Tibial artery (tissue), 4 donors: Measurements from ENCODE around the gene AHR.

Experiments used
- DNase-seq, 2 donors: peaks; one replicate each; pipeline ENCODE4 v3.0.0-alpha.2; 2019
- H3K27ac ChIP-seq, 2 donors: fragments of 200-600 bp; sonication (generic) in 1 of 2; 1 replicate in 1 of 2; 2 replicates in 1 of 2; pipeline ENCODE4 v1.5.1; 2018 to 2019; ENCODE audit warnings: mild to moderate bottlenecking in 1 of 2
- H3K27me3 ChIP-seq, 2 donors: fragments of 200-600 bp; sonication (generic) in 1 of 2; one replicate each; pipeline versions ENCODE4 v1.5.1 to v1.6.0; 2016 to 2019
- H3K36me3 ChIP-seq, 3 donors: fragments of 200-600 bp; sonication (generic) in 2 of 3; one replicate each; pipeline ENCODE4 v1.5.1; 2016 to 2019; ENCODE audit warnings: mild to moderate bottlenecking in 2 of 3
- H3K4me1 ChIP-seq, 4 donors: fragments of 200-600 bp; sonication (generic) in 2 of 4; 1 replicate in 3 of 4; 2 replicates in 1 of 4; pipeline ENCODE4 v1.5.1; 2016 to 2019
- H3K4me3 ChIP-seq, 2 donors: fragments of 200-600 bp; sonication (generic) in 1 of 2; 1 replicate in 1 of 2; 2 replicates in 1 of 2; pipeline ENCODE4 v1.5.1; 2018 to 2019; ENCODE audit warnings: mild to moderate bottlenecking in 2 of 2
- H3K9me3 ChIP-seq, 3 donors: fragments of 200-600 bp; sonication (generic) in 1 of 3; one replicate each; pipeline ENCODE4 v1.5.1; 2016 to 2019
- intact Hi-C: fragments of 100-400 bp; cut with DNase I; formaldehyde crosslinking; loops from one replicate; pipeline ENCODE4 v1.15.0; 2023; ENCODE audit warnings: low total_unique reads
- TF ChIP-seq, protein P1 (sequence below), 2 experiments: fragments of 200-600 bp in 1 of 2; fragments of 450-650 bp in 1 of 2; IDR thresholded peaks; one replicate each; pipeline ENCODE4 v1.5.1; 2017 to 2019; ENCODE audit warnings: antibody characterized with exemption in 2 of 2, mild to moderate bottlenecking in 1 of 2, moderate library complexity in 1 of 2

AHR gene

DNA sequence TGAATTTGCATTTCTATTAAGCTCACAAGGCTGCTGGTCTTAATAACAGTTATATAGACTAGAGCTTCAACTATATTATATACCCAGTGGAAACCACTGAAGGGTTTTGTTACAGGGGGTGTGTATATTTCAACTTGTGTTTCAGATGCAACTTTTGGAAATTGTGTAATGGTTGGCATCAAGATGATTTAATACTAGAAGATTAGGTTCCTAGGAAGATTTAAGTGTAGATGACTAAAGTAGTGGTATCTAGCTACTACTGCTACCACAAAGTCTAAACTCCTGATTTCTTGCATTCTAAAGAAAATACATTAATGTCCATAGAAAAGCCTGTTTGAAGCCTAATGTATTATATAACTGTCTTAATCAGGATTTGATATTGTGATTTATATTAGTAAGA lies 30.2 kb downstream of the AHR start:
- Histone ChIP-seq H3K4me3 (no peak overlapping the region), H3K4me1 (peaks cover 0 to 14% (median 5%) of the 10 kb centered on the region in 4 donors), H3K9me3 (no peaks in the 10 kb centered on the region), H3K27ac (no peak overlapping the region), H3K36me3 (peaks cover 13 to 28% (median 25%) of the 10 kb centered on the region in 3 donors), H3K27me3 (no peaks in the 10 kb centered on the region)
- TF ChIP-seq, protein P1, sequence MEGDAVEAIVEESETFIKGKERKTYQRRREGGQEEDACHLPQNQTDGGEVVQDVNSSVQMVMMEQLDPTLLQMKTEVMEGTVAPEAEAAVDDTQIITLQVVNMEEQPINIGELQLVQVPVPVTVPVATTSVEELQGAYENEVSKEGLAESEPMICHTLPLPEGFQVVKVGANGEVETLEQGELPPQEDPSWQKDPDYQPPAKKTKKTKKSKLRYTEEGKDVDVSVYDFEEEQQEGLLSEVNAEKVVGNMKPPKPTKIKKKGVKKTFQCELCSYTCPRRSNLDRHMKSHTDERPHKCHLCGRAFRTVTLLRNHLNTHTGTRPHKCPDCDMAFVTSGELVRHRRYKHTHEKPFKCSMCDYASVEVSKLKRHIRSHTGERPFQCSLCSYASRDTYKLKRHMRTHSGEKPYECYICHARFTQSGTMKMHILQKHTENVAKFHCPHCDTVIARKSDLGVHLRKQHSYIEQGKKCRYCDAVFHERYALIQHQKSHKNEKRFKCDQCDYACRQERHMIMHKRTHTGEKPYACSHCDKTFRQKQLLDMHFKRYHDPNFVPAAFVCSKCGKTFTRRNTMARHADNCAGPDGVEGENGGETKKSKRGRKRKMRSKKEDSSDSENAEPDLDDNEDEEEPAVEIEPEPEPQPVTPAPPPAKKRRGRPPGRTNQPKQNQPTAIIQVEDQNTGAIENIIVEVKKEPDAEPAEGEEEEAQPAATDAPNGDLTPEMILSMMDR (IDR thresholded peaks at IDR 0.05): no peak
- DNase-seq: no peak
- intact Hi-C loops: no loop called here

DNA sequence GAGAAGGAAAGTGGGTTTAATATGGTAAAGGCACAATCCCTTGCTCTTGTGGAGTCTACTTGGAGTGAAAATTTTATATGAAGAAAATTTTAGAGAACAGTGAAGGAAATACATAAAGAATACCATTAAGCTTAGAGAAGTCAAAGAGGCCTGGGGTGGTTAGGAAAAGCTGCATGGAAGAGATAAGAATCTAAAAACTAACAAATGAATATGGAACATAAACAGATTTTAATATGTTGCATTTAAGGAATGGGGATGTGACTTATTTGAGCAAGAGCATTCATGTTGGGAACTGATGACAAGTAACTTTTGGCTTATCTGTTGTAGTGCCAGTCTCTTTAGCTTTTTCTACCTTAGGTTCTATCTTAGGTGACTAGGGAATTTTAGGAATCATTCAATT lies 31.0 kb downstream of the AHR start:
- intact Hi-C loops: no loop called here
- Histone ChIP-seq H3K9me3 (no peaks in the 10 kb centered on the region), H3K4me1 (peaks cover 0 to 14% (median 5%) of the 10 kb centered on the region in 4 donors), H3K27ac (no peak overlapping the region), H3K4me3 (no peak overlapping the region), H3K36me3 (peaks cover 13 to 30% (median 24%) of the 10 kb centered on the region in 3 donors), H3K27me3 (no peaks in the 10 kb centered on the region)
- TF ChIP-seq, protein P1 (IDR thresholded peaks at IDR 0.05): no peak
- DNase-seq: no peak

DNA sequence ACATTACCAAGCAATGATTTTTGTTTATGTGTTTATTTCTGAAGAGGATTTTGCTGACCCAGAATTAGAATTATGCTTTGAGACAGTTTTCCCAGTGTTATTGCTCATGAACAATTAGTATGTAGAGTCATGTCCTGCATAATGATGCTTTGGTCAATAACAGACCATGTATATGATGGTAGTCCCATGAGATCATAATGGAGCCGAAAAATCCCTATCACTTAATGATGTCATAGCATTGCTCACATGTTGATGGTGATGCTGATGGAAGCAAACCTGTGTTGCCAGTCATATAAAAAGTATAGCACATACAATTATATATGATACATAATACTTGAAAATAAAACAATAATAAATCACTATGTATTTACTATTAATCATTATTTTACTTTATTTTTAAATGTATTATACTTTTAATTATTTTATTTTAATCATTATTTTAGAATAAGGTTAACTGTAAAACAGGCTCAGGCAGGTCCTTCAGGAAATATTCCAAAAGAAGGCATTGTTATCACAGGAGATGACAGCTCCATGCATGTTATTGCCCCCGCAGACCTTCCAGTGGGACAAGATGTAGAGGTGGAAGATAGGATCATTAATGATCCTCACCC lies 33.5 kb downstream of the AHR start:
- peaks cover 0 to 6% (median 0%) of the 10 kb centered on the region in 4 donors for H3K4me1 ChIP-seq
- H3K27me3 ChIP-seq: no peaks in the 10 kb centered on the region
- H3K27ac ChIP-seq: no peak overlapping the region
- intact Hi-C loops: no loop called here
- TF ChIP-seq, protein P1 (IDR thresholded peaks at IDR 0.05): no peak
- no peak overlapping the region for H3K4me3 ChIP-seq
- H3K9me3 ChIP-seq: no peaks in the 10 kb centered on the region
- DNase-seq: no peak
- peaks cover 27 to 46% (median 28%) of the 10 kb centered on the region in 3 donors for H3K36me3 ChIP-seq

DNA sequence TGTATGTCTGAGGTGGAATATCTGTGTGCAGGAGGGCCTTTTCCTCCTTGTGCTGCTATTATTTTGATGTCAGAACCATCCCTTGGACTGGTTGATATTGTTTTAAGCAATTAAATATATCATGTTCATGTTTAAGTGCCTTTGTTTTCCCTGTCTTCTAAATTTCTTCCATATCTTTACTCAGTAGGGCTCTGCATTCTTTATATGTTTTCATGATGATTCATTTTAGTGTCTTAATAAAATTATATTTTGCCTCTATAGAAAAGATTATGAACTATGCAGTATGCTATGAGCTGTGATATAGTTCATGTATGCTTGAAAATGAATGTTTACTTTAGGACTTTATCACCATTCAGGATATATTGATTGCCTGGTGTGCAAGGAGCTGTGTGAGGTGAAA lies 34.8 kb downstream of the AHR start:
- Histone ChIP-seq H3K27me3 (no peaks in the 10 kb centered on the region), H3K4me3 (no peak overlapping the region), H3K36me3 (peaks cover 28 to 48% (median 28%) of the 10 kb centered on the region in 3 donors), H3K9me3 (no peaks in the 10 kb centered on the region), H3K4me1 (peaks cover 0 to 6% (median 0%) of the 10 kb centered on the region in 4 donors), H3K27ac (no peak overlapping the region)
- intact Hi-C loops: no loop called here
- TF ChIP-seq, protein P1 (IDR thresholded peaks at IDR 0.05): no peak
- DNase-seq: no peak

DNA sequence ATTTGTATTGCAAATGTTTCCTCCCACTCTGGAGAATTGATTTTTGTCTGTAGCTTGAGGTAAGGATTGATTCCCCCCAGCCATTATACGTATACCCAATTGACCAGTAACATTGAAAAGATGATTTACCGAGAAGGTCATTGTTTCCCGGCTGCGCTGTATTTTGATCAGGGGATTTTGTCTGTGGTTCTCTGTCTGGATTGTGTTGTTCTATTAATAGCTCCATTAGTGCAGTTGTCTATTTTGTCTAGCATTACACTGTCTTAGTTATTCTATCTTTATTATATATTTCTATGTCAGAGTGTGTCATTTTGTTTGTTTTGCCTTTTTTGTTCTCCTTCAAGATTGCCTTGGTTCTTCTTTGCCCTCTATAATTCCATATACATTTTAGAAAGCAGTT lies 37.7 kb downstream of the AHR start:
- Histone ChIP-seq H3K27me3 (no peaks in the 10 kb centered on the region), H3K9me3 (no peaks in the 10 kb centered on the region), H3K36me3 (peaks cover 18 to 54% (median 40%) of the 10 kb centered on the region in 3 donors), H3K27ac (no peak overlapping the region), H3K4me1 (peaks cover 0 to 17% (median 6%) of the 10 kb centered on the region in 4 donors), H3K4me3 (no peak overlapping the region)
- intact Hi-C loops: no loop called here
- TF ChIP-seq, protein P1 (IDR thresholded peaks at IDR 0.05): no peak
- DNase-seq: no peak
